SU-DHL-6 (cell line): ENCODE measurements around the gene PCDHGA3.
"Not testable (repeated sequence)": the region's sequence is repeated elsewhere in the genome, so short reads cannot be mapped to it uniquely, and the experiment has no call there.

ENCODE experiments used
- H2AFZ ChIP-seq: fragments of 200-600 bp; sonication (generic); 2 replicates; pipeline ENCODE4 v1.6.1; 2014; ENCODE audit warnings: low read depth, mild to moderate bottlenecking, moderate library complexity, mixed read lengths, antibody characterized with exemption, low read length; ENCODE audit not compliant: severe bottlenecking
- H3F3A ChIP-seq: fragments of 200-600 bp; shearing (Covaris generic); 2 replicates; pipeline ENCODE4 v1.6.0; 2016; ENCODE audit warnings: antibody characterized with exemption, mild to moderate bottlenecking; ENCODE audit not compliant: insufficient read depth
- H3K27ac ChIP-seq: fragments of 200-600 bp; sonication (generic); 2 replicates; pipeline ENCODE4 v1.5.1; 2016; ENCODE audit warnings: low read depth, mild to moderate bottlenecking, low read length, moderate library complexity, mixed read lengths
- H3K27me3 ChIP-seq: fragments of 200-600 bp; sonication (generic), shearing (Covaris generic); 2 replicates; pipeline ENCODE4 v1.6.0; 2014; ENCODE audit warnings: mild to moderate bottlenecking, low read length
- H3K36me3 ChIP-seq: fragments of 200-600 bp; sonication (generic); 2 replicates; pipeline ENCODE4 v1.6.1; 2014; ENCODE audit warnings: mild to moderate bottlenecking, low read length, mixed read lengths
- H3K4me2 ChIP-seq: fragments of 300-600, 200-600 bp; shearing (Covaris generic), sonication (generic); 2 replicates; pipeline ENCODE4 v1.6.0; 2014; ENCODE audit warnings: low read length, low read depth, mild to moderate bottlenecking; ENCODE audit not compliant: poor library complexity, severe bottlenecking
- H3K4me3 ChIP-seq: fragments of 200-600 bp; sonication (generic); 2 replicates; pipeline ENCODE4 v1.5.1; 2014; ENCODE audit warnings: antibody characterized with exemption, low read length, mild to moderate bottlenecking, mixed read lengths; ENCODE audit not compliant: insufficient read depth, poor library complexity, severe bottlenecking
- H3K79me2 ChIP-seq: fragments of 200-600 bp; sonication (generic); 2 replicates; pipeline ENCODE4 v1.6.1; 2014; ENCODE audit warnings: mild to moderate bottlenecking, low read length, moderate library complexity; ENCODE audit not compliant: insufficient read depth
- H3K9ac ChIP-seq: fragments of 200-600 bp; sonication (generic); 2 replicates; pipeline ENCODE4 v1.7.0; 2014; ENCODE audit warnings: mild to moderate bottlenecking, low read length
- H3K9me2 ChIP-seq: fragments of 200-600 bp; sonication (generic); replicated peaks from 2 replicates; pipeline ENCODE4 v1.6.1; 2014; ENCODE audit warnings: low read length; ENCODE audit not compliant: insufficient read depth
- H3K9me3 ChIP-seq: fragments of 200-600 bp; sonication (generic); 2 replicates; pipeline ENCODE4 v1.6.1; 2014; ENCODE audit warnings: low read length, mixed read lengths; ENCODE audit not compliant: insufficient read depth
- H4K20me1 ChIP-seq: fragments of 200-600 bp; sonication (generic); 2 replicates; pipeline ENCODE4 v1.6.1; 2014; ENCODE audit warnings: low read depth, mild to moderate bottlenecking, antibody characterized with exemption, low read length, moderate library complexity, mixed read lengths
- EZH2phosphoT487 ChIP-seq: fragments of 200-600 bp; sonication (generic), shearing (Covaris generic); conservative IDR thresholded peaks from 2 replicates; pipeline ENCODE4 v1.6.1; 2018; ENCODE audit warnings: mild to moderate bottlenecking, antibody characterized with exemption, low read length, moderate library complexity, mixed read lengths
- TF ChIP-seq, protein P1 (sequence below): fragments of 200-600 bp; sonication (generic); IDR thresholded peaks from one replicate; pipeline ENCODE4 v1.5.1; 2017; ENCODE audit warnings: antibody characterized with exemption, mild to moderate bottlenecking, low read length, moderate library complexity; ENCODE audit not compliant: insufficient read depth, poor library complexity, severe bottlenecking

PCDHGA3 gene

DNA sequence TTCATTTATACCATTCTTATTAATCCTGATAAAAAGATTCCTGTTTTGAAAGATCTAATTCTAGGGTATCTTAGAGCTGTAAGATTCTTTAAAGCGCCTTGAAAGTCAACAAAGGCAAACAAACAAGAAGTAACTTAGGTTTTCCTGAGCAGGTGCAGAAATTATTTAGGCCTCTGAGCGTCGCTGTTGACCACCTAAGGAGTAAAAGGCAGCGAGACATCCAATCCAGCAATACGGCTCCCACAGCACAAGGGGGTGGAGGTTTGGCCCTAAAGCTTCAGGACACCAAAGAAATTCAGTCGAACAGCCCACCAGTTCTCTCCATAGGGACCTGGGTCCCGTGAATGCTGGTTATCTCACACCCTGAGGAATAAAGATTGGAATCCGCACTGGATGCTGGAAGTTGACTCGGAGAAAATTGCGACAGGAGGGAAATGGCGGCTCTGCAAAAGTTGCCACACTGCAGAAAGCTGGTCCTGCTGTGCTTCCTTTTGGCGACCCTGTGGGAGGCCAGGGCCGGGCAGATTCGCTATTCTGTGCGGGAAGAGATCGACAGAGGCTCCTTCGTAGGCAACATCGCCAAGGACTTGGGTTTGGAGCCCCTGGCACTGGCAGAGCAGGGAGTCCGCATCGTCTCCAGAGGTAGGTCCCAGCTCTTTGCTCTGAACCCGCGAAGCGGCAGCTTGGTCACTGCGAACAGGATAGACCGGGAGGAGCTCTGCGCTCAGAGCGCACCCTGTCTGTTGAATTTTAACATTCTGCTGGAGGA, 4.9 kb upstream of the PCDHGA3 start, which contains the start of gene PCDHGA2:
PCDHGA2 (plus strand) TSS at position 223 of the 769 bp plus-strand sequence.
- no peak within 1 kb of the TSS for H3K9ac ChIP-seq
- no peaks in the 10 kb centered on the region for H3K9me3 ChIP-seq
- no peak within 1 kb of the TSS for H3K4me2 ChIP-seq

GRCh38 chr5:141340781-141341354, 2.8 kb upstream of the PCDHGA3 start:
- not testable (repeated sequence) for H3K27ac ChIP-seq, H3K4me3 ChIP-seq, H4K20me1 ChIP-seq, H3K9me2 ChIP-seq, H2AFZ ChIP-seq, H3F3A ChIP-seq, H3K27me3 ChIP-seq, H3K36me3 ChIP-seq, H3K79me2 ChIP-seq, H3K4me2 ChIP-seq, H3K9ac ChIP-seq, H3K9me3 ChIP-seq

More for the DNA sequence above, 4.9 kb upstream of the PCDHGA3 start, which contains the start of gene PCDHGA2:
- Histone ChIP-seq H3K4me3 (no peak within 1 kb of the TSS), H3K79me2 (no peaks in the 10 kb centered on the region), H3K27ac (no peak within 1 kb of the TSS), H3K36me3 (peaks cover 6% of the 10 kb centered on the region; the same call in 1 of the 2 replicates), H3K9me2 (no peaks in the 10 kb centered on the region), H2AFZ (no peak within 1 kb of the TSS), H3K27me3 (no peaks in the 10 kb centered on the region), H3F3A (no peaks in the 10 kb centered on the region), H4K20me1 (no peaks in the 10 kb centered on the region)
- TF ChIP-seq, protein P1, sequence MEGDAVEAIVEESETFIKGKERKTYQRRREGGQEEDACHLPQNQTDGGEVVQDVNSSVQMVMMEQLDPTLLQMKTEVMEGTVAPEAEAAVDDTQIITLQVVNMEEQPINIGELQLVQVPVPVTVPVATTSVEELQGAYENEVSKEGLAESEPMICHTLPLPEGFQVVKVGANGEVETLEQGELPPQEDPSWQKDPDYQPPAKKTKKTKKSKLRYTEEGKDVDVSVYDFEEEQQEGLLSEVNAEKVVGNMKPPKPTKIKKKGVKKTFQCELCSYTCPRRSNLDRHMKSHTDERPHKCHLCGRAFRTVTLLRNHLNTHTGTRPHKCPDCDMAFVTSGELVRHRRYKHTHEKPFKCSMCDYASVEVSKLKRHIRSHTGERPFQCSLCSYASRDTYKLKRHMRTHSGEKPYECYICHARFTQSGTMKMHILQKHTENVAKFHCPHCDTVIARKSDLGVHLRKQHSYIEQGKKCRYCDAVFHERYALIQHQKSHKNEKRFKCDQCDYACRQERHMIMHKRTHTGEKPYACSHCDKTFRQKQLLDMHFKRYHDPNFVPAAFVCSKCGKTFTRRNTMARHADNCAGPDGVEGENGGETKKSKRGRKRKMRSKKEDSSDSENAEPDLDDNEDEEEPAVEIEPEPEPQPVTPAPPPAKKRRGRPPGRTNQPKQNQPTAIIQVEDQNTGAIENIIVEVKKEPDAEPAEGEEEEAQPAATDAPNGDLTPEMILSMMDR, result no peak
- TF ChIP-seq EZH2phosphoT487, result no peak

- Histone ChIP-seq H3K4me2 (no peak overlapping the region), H3K36me3 (no peaks in the 10 kb centered on the region), H3K79me2 (no peaks in the 10 kb centered on the region), H3K9me2 (no peaks in the 10 kb centered on the region), H2AFZ (no peak overlapping the region), H3F3A (no peaks in the 10 kb centered on the region), H3K9me3 (no peaks in the 10 kb centered on the region), H3K27me3 (no peaks in the 10 kb centered on the region), H3K27ac (no peak overlapping the region), H3K9ac (no peak overlapping the region), H4K20me1 (no peaks in the 10 kb centered on the region), H3K4me3 (no peak overlapping the region)
- TF ChIP-seq EZH2phosphoT487, result no peak
- TF ChIP-seq, protein P1, result no peak
Observed at GRCh38 chr5:141342773-141343172, 856 bp upstream of the PCDHGA3 start.

DNA sequence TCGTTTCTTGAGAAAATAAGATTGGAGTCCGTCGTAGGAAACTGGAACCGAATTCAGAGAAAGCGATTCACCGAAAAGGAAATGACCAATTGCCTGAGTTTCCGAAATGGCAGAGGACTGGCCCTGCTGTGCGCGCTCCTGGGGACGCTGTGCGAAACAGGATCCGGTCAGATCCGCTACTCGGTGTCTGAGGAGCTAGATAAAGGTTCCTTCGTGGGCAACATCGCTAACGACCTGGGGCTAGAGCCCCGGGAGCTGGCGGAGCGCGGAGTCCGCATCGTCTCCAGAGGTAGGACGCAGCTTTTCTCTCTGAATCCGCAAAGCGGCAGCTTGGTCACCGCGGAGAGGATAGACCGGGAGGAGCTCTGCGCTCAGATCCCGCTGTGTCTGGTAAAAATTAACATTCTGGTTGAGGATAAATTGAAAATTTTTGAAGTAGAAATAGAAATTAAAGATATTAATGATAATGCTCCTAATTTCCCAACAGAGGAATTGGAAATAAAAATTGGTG, 379 bp downstream of the PCDHGA3 start:
- H3K27ac ChIP-seq, result no peak overlapping the region
- no peaks in the 10 kb centered on the region for H3K27me3 ChIP-seq
- H3F3A ChIP-seq, result no peaks in the 10 kb centered on the region
- H3K4me3 ChIP-seq, result no peak overlapping the region
- H3K4me2 ChIP-seq, result no peak overlapping the region
- TF ChIP-seq, protein P1, result no peak
- no peak for TF ChIP-seq EZH2phosphoT487
- no peaks in the 10 kb centered on the region for H3K36me3 ChIP-seq
- H3K9me3 ChIP-seq, result no peaks in the 10 kb centered on the region
- no peak overlapping the region for H3K9ac ChIP-seq
- H2AFZ ChIP-seq, result no peak overlapping the region
- no peaks in the 10 kb centered on the region for H4K20me1 ChIP-seq
- no peaks in the 10 kb centered on the region for H3K79me2 ChIP-seq
- H3K9me2 ChIP-seq, result no peaks in the 10 kb centered on the region
